Effector CD4-positive, alpha-beta T cell (primary cell): ENCODE measurements around the gene FAM107B.
"Not testable (repeated sequence)": the region's sequence is repeated elsewhere in the genome, so short reads cannot be mapped to it uniquely, and the experiment has no call there.

Source experiments
- DNase-seq: peaks from one replicate; pipeline ENCODE4 v3.0.0-alpha.2; 2020
- total RNA-seq: gene quantifications from one replicate; lab custom pipeline; 2026; lab: John Stamatoyannopoulos, UW

Gene FAM107B
- total RNA-seq, result 375 reads per million, percentile 97 among the genes with 10 or more reads in this experiment

DNA sequence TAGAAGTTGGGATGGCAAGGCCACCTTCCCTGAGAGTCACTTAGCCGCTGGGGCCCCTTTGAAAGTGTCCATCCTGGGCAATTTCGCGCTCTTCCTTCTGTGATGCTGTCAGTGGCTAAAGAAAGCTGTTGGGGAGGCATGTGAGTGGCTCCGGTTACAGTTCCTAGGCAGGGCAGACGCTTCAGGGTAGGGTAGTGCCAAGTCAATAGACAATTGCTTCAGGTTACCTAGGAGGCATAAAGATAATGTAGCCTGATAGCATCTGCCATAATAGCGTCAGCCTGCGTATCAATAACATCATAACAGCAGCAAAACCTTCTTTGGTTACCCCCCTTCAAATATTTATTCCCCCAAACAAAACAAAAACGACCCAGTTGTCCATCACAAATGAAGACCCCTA lies at the start of gene FAM107B:
Gene FAM107B (minus strand): TSS at position 101 of the 400 bp plus-strand sequence. CDS start 234 bp downstream, outside the sequence.
- no peak for DNase-seq

DNA sequence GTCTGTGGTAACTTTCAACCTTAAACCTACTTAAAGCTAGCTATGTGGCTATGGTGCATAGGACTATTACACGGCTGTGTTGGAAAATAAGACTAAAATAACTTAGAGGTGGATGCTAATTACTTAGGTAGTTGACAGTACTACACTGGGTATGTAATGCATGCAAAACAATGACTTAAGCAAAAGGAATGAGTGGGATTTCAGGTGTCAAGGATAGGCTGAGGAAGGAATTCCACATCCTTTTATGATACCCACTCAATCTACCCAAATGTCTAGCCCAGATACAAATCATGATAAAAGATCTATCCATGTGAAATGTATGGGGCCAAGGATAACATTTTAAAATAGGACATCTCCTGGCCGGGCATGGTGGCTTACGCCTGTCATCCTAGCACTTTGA lies 49.3 kb upstream of the FAM107B start:
- no peak for DNase-seq

DNA sequence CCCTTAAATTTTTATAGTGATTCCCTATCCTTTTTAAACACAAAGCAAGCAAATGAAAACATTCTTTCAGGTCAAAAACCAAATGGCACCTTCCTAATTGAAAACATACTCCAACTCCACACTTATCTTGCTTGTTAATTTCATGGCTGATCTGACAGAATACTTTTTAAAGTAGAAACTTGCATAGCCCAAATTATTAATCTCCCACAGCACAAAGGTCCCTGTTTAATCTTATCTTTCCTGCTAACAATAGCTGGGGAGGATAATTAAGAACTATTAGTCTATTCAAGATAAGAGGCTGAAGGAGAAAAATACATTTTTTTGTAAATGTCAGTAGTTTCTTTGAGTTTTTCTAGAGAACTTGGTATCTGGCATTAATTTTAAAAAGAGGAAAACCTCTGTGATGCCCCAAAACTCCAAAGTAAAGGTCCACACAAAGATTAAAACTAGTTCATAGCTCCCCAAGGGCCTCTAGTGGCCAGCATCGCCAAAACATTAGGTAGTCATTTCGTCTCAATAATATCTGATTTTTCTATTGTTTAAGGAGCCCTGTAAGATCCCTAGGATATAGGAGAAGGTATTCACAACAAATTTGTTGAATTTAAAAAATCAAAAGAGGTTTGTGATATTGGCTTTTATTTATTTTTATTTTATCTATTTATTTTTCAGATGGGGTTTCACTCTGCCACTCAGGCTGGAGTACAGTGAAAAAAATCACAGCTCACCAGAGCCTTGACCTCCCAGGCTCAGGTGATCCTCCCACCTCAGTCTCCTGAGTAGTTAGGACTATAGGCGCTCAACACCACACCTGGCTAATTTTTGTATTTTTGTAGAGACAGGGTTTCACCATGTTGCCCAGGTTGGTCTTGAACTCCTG lies 48.4 kb upstream of the FAM107B start:
- peak; percentile 12 for DNase-seq

DNA sequence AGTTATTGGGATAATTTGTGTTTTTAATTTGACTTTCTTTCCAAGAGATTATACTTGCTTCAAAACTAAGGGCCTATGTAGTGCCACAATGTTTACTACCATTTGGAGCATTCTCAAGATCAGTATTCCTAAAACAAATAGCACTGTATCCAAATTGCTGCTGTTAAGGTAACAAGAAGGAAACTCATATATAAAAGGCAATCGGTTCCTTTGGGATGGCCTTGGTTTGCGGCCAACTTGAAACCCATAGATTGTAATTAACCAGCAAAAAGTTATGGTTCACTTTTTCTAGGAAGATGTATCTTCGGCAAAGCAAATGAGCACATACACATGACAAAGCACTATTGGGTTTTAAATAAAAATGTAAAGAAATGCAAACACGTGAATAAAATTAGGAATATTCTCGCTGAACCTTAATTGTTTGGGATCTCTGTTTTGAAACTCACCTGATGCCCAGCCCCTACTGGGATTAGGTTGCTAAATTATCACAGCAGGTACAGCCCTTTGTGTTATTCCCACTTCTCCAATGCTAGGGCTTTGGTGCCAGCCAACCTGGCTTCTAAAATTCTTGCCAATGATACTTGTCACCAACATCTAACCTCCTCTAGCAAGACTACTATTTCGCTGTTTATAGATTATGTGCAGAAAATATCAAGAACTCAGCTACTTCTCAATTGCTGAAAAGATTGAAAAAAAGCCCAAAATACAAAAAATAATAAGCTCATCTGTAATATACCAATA lies 47.1 kb upstream of the FAM107B start:
- DNase-seq, result no peak

DNA sequence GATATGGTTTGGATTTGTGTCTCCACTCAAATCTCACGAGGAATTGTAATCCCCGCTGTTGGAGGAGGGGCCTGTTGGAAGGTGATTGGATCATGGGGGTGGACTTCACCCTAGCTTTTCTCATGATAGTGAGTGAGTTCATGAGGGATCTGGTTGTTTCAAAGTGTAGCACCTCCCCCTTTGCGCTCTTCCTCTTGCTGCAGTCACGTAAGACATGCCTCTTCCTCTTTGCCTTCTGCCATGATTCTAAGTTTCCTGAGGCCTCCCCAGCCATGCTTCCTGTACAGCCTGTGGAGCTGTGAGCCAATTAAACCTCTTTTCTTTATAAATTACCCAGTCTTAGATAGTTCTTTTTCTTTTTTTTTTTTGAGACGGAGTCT lies 46.1 kb upstream of the FAM107B start:
- DNase-seq, result no peak

DNA sequence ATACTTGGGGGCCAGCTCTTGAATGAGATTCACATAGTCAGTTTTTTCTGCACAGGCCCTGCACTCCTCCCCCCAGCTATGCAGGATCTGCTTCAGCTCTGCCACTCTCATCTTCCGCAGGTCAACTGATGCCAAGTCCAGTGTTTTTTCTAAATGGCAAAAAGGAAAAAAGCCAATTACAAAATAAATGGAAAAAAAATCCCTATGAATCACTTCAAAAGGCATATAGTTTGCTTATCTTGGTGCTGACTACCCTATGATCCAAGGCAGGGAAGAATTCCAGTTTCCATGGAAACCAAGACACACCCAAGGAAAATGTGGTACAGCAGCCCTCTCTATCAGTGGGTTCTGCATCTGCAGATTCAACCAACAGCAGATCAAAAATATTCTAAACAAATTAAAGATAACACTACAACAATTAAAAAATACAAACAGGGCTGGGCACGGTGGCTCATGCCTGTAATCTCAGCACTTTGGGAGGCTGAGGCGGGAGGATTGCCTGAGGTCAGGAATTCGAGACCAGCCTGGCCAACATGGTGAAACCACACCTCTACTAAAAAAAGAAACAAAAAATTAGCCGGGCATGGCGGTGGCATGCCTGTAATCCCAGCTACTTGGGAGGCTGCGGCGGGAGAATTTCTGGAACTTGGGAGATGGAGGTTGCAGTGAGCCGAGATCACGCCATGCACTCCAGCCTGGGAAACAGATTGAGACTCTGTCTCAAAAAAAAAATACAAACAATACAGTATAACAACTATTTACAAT lies 45.5 kb upstream of the FAM107B start:
- DNase-seq, result no peak

DNA sequence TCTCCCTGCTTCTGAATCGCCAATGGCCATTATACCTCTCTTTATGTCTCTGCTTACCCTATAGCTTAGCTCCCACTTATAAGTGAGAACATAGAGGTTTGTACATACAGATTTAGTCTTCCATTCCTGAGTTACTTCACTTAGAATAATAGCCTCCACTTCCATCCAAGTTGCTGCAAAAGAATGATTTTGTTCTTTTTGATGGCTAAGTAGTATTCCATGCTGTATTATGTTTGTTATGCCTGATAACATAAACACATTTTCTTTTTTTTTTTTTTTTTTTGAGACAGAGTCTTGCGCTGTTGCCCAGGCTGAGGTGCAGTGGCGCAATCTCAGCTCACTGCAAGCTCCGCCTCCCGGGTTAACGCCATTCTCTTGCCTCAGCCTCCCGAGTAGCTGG lies 42.0 kb upstream of the FAM107B start:
- DNase-seq, result not testable (repeated sequence)

DNA sequence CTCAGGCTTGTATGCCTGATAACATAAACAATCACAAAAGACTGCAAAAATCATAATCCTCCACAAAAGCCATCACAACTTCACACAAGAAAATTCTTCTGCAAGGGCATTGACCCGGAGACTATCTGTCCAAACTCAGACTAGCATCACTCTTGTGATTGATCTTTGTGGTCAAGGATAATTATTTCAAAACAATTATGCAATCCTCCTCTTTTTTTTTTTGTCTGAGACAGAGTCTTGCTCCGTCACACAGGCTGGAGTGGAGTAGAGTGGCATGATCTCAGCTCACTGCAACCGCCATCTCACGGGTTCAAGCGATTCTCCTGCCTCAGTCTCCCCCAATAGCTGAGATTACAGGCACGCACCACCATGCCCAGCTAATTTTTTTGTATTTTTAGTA lies 41.0 kb upstream of the FAM107B start:
- no peak for DNase-seq

DNA sequence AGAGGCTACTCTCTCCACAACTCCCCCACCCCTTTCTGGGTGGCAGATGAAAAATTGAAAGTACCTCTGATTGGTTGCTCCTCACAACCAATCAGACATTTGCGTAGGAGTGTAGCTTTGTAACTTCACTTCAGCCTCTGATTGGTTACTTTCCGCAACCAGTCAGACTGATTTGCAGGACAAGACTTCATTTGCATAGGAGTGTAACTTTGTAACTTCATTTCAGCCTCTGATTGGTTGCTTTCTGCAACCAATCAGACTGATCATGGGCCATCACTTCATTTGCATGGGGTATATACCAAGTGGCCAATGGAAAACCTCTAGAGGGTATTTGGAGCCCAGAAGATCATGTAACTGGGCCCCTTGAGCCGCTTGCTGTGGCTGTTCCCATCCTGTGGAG lies 37.6 kb upstream of the FAM107B start:
- DNase-seq, result no peak

DNA sequence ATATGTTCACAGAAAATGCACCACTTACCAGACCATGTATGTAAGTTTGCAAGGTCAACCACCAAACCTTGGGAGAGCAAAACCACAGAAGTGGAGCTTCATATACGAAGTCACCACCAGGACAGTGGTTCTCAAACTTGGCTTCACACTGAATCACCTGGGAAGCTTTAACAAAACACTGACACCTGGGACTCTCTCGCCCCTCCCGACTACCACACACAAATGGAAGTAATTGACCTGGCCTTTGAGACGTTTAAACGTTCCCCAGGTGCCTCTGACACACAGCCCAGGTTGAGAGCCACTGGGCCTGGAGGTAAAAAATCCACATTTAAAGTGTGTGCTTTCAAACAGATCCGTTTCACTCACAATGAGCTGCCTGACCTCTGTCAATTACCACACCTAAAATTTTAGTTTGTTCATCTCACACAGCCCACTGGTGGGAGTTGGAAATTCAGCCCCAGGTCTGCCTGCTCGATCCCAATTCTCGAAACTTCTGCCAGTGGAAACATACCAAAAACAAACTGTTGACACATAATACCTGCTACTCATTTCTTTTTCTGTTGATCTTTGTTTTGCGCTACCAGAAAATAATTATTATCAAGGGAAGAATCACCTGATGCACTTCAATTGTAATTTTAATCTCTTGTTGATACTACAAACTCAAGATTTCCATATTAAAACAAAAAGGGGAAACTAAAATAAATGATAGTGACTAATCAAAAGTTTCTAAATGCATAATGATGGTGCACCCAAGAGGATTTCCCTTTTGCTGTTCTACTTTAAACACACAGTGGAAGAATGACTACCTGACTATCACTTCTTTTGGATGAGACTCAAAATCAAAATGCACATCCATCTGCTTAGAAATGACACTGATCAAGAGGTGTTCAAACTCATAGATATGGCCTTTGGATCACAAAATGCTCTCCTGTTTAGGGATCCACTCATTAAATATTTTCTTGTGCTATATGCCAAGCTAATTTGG lies 36.6 kb upstream of the FAM107B start:
- no peak for DNase-seq

DNA sequence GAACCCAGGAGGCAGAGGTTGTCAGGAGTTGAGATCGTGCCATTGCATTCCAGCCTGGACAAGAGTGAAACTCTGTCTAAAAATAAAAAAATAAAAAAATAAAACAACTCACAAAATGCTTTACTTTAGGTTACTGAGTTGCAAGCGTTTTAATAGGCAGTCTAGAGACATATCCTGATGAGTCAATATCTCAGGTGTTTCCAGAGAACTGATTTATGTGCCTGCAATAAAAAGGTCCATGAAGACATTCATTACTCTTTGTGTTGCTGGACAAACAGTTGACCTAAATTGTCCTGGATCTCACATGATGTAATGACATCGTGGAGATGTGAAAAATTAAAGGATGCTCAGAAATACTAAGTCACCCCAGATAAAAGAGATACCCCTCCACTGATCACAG lies 31.6 kb upstream of the FAM107B start:
- DNase-seq, result no peak

DNA sequence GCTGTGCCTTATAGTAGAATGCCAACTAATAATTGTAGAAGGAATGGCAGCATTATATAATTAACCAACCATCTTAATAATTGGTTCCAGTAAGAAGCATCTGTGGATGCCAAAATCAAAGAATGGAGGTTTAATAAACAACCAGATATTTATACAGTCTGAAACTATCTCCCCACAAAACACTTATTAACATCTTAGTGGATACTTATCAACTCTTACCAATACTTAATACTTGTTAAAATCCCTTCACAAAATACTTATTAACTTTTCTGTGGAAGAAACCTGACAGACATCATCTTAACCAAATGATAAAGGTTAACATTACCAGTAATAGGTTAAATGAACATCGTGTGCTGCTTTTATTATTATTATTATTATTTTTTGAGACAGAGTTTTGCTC lies 29.1 kb upstream of the FAM107B start:
- DNase-seq, result no peak

DNA sequence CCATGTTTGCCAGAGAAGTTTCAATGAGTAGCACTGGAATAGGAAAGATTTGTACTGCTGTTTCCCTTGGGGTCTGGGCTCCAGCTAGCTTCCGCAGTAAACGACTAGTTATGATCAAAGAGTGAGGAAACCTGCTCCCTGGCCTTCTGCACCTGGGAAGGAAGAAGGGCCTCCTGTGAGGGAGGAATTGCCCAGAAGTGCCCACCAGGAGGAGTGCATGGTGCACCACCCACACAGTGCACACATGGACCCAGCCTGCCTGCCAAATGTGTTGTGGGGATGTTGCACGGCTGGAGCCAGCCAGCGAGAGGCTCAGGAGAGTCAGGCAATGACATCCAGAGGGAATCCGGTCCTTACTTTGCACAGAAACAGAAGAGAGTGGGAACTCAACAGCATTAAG lies 27.0 kb upstream of the FAM107B start:
- no peak for DNase-seq

DNA sequence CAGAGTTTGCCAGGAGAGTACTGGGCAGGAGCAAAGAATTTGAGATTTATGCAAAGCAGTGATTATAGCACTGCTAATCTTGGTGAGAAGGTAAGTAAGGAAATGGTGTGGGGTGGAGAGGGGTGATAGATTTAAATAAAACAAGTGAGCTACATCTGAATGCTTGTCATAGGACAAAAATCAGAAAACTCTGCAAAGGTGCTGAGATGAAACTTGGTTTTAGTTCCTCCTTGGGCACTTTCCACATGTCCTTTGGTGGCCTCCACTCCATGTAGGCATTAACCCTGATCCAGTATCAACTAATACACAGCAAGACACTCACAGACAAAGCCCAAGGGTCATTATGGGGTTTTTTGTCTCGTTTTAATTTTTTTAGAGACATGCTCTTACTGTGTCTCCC lies 25.7 kb upstream of the FAM107B start:
- DNase-seq, result no peak

DNA sequence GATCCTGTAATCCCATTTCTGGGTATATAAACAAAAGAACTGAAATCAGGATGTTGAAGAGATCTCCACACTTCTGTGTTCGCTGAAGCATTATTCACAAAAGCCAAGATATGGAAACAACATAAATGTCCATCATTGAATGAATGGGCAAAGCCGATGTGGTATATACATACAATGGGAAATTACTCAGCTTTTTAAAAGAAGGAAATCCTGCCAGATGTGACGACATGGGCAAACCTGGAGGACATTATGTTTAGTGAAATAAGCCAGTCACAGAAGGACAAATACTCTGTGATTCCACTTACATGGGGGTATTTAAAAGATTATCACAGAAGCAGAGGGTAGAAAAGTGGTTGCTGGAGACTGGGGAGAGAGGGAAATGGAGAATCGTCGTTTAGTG lies 23.9 kb upstream of the FAM107B start:
- DNase-seq, result no peak

DNA sequence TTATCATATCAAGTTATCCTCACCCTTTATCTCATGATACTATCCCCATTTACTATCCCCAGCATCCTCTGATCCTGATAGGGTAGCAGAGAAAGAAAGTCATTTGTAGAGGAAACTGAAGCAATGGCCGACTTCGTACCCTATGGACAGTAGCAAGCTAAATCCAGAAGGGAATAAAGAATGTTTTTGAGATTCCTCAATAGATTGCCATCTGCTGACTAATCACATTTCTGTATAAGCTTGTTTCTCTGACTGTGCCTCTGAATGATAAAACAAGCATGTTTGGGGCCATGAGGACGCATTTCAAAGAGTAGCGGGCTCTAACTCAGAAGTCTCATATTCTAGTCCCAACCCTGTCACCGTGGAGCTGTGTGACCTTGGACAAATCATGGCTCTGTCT lies 13.2 kb upstream of the FAM107B start:
- no peak for DNase-seq

DNA sequence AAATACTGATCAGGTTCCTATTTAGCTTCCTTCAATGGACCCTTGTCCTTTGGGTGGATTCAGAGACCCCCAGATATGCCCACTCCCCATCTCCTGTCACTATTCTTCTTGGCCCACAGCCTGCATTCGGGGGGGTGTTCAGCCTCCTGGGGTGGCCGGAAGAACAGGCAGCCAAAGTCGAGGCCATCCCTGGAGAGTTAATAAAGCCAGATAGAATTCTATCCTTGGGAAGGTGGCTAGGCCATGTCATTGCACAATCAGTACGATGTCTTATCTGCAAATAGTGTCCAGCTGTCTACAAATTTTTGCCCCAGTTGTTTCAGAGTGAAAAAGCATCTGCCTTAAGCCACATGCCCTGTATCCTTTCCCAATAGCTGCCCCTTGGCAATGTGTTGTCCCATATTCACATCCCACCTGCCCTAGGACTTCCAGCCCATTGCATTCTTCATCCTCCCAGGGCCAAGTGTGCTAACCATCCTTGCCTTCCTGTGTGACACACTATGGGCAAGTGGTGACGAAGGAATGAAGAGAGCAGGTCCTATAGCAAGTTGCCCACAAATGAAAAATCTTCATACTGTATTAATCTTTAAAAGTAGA lies 9.9 kb upstream of the FAM107B start:
- no peak for DNase-seq

DNA sequence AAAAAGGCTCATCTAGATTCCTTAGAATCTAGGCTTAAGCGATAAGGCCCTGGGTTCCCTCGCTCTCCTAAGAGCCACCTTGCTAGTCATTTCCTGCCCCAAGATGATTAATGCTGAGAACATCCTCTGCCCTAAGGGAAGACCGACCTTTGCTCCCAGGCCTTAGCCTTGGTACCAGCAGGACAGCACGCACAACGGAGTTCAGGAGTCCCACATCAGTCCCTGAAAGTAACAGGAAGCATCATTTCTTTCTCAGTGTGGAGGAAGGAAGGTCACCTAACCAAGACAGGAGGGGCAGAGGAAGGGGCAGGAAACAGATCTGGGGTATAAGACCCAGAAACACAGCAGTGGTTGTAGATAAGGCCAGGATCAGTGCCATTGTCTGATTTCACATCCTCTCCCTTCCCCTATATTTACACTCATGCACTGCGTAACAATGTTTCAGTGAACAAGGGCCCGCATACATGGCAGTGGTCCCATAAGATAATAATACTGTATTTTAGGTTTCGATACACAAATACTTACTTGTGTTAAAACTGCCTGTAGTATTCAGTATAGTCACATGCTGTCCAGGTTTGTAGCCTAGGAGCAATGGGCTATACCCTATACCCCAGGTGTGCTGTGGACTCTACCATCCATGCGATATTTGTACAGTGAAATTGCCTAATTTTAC lies 8.1 kb upstream of the FAM107B start:
- no peak for DNase-seq

DNA sequence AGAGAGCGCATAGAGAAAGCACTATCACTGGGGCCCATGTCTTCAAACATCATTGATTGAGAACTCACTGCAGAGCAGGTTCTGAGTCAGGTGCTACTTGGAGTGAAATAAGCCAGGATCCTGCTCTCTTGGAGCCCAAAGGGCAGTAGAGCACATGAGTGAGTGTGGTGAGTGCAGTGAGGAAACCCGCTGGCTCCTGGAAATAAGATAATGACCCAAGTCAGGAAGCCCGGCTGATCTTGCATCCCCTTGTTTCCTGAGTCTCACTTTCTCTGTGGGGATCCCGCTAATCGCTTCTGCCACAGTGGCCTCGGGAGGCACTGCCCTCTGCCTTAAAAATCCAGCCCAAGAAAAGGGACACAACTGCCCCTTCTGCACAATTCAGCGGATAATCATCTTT lies 7.1 kb upstream of the FAM107B start:
- no peak for DNase-seq

DNA sequence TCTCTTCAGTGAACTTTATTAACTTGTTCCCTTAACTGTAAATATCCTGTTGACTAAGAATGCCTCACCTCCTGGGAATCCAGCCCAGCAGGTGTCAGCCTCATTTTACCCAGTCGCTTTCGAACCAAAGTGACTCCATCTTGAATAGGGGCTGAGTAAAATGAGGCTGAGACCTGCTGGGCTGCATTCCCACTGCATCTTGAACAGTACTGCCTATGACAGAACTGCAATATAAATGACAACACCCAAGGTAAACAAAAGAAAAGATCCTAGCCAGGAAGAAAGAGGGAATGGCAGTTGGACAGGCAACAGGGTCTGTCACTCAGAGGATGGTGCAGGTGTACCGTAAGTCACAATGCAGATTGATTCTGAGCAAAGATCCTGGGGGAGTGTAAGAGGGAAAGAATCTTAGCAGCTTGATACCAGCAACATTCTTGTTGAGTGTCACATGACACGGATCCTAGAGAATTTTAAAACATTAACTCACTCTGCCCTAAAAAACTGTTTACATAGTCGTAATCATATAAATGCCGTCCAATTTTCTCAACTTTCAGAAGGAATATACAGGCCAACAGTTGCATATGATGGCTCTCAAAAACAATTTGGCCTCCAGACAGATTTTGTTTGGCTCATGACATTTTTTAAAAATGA lies 4.4 kb upstream of the FAM107B start:
- no peak for DNase-seq

DNA sequence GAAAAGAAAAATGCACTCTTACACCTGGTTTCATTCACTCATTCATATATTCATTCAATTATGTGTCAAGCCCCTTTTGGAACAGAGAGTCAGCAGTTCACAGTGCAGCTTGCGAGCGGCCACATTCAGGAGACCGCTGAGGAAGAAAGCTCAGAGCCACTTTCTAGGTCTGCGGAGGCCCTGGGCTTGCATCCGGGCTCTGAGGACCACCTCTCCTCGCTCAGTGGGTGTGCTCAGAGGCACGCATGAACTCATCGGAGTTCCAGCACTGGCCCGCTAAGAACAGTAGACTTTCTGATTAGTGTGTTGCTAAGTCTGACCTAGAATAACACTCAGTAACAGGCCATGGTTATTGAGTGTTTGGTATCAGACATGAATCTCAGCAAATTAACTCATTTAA lies 1.8 kb upstream of the FAM107B start:
- no peak for DNase-seq
